WTC11 (cell line): Measurements from ENCODE around the gene LRRC57.

Experiments used
- ATF2 ChIP-seq: sonication (generic); formaldehyde crosslinking; IDR thresholded peaks from 2 replicates; pipeline ENCODE4 v1.8.1; 2022; ENCODE audit warnings: low read depth, missing genetic modification reagents, borderline replicate concordance
- CTCF ChIP-seq: fragments of 200-600 bp; IDR thresholded peaks from 2 replicates; pipeline ENCODE4 v1.8.0; 2022; ENCODE audit warnings: antibody characterized with exemption
- E2F4 ChIP-seq: sonication (generic); formaldehyde crosslinking; IDR thresholded peaks from 2 replicates; pipeline ENCODE4 v1.8.1; 2022; ENCODE audit warnings: low read depth, mild to moderate bottlenecking, moderate library complexity, missing genetic modification reagents, borderline replicate concordance
- MAX ChIP-seq: sonication (generic); formaldehyde crosslinking; IDR thresholded peaks from 2 replicates; pipeline ENCODE4 v1.8.0; 2022; ENCODE audit warnings: mild to moderate bottlenecking, missing genetic modification reagents
- MLX ChIP-seq: sonication (generic); formaldehyde crosslinking; IDR thresholded peaks from 2 replicates; pipeline ENCODE4 v1.8.1; 2023; ENCODE audit warnings: mild to moderate bottlenecking, missing genetic modification reagents, moderate library complexity
- SP1 ChIP-seq: sonication (generic); formaldehyde crosslinking; conservative IDR thresholded peaks from 2 replicates; pipeline ENCODE4 v1.8.1; 2022; ENCODE audit warnings: missing genetic modification reagents
- TEAD1 ChIP-seq: sonication (generic); formaldehyde crosslinking; IDR thresholded peaks from 2 replicates; pipeline ENCODE4 v1.8.0; 2022; ENCODE audit warnings: mild to moderate bottlenecking, missing genetic modification reagents
- TEAD4 ChIP-seq: sonication (generic); formaldehyde crosslinking; IDR thresholded peaks from 2 replicates; pipeline ENCODE4 v1.8.0; 2022; ENCODE audit warnings: mild to moderate bottlenecking, missing genetic modification reagents
- USF1 ChIP-seq: sonication (generic); formaldehyde crosslinking; IDR thresholded peaks from 2 replicates; pipeline ENCODE4 v1.8.0; 2022; ENCODE audit warnings: mild to moderate bottlenecking, missing genetic modification reagents

- no peak for TF ChIP-seq MLX (CRISPR knock-in tag)
- TF ChIP-seq E2F4: no peak
- no peak for TF ChIP-seq CTCF
- no peak for TF ChIP-seq SP1 (CRISPR knock-in tag)
- no peak for TF ChIP-seq TEAD4
- no peak for TF ChIP-seq USF1 (CRISPR knock-in tag)
- no peak for TF ChIP-seq MAX (CRISPR knock-in tag)
- no peak for TF ChIP-seq ATF2
- TF ChIP-seq TEAD1 (CRISPR knock-in tag): no peak
These were observed 44.1 kb upstream of the LRRC57 start for GRCh38 chr15:42592716-42593115.
